WTC11 (cell line): Measurements from ENCODE around the gene DOC2A. TPM values are rescaled to one million over a fixed set of nuclear protein-coding genes. Genes with fewer than 3 reads are reported as not detected.

Experiments used
- ATAC-seq: fragments of 200-7000 bp; cut with Tn5 transposase; 2 replicates; pipeline ENCODE4 v1.10.0; 2021; ENCODE audit warnings: mild to moderate bottlenecking, moderate library complexity
- CTCF ChIA-PET: fragments of 300-600 bp; sonication (Branson Sonifier 250); formaldehyde crosslinking; loops from one replicate; lab custom pipeline; 2021; ENCODE audit warnings: antibody characterized with exemption; lab: Charles Lee
- POLR2A ChIA-PET: fragments of 350-600 bp; sonication (Branson Sonifier 250); formaldehyde crosslinking; loops from one replicate; lab custom pipeline; 2021; ENCODE audit warnings: antibody characterized with exemption; lab: Charles Lee
- DNase-seq: peaks from one replicate; pipeline ENCODE4 v3.0.0; 2021; ENCODE audit warnings: low spot score
- H3K27ac Mint-ChIP-seq: 2 replicates; pipeline ENCODE4 v1.8.0; 2021; ENCODE audit warnings: mixed read lengths
- H3K27me3 Mint-ChIP-seq: 2 replicates; pipeline ENCODE4 v1.8.0; 2021; ENCODE audit warnings: low read depth, mild to moderate bottlenecking, moderate library complexity, mixed read lengths
- H3K36me3 Mint-ChIP-seq: 2 replicates; pipeline ENCODE4 v1.8.0; 2021; ENCODE audit warnings: mixed read lengths
- H3K4me1 Mint-ChIP-seq: 2 replicates; pipeline ENCODE4 v1.8.0; 2022; ENCODE audit warnings: mixed read lengths
- H3K4me3 Mint-ChIP-seq: 2 replicates; pipeline ENCODE4 v1.8.0; 2021; ENCODE audit warnings: mild to moderate bottlenecking, moderate library complexity, mixed read lengths
- H3K9me3 Mint-ChIP-seq: 2 replicates; pipeline ENCODE4 v1.8.0; 2021; ENCODE audit warnings: mixed read lengths
- E2F4 ChIP-seq: sonication (generic); formaldehyde crosslinking; IDR thresholded peaks from 2 replicates; pipeline ENCODE4 v1.8.1; 2022; ENCODE audit warnings: low read depth, mild to moderate bottlenecking, moderate library complexity, missing genetic modification reagents, borderline replicate concordance
- FOXK1 ChIP-seq: sonication (generic); formaldehyde crosslinking; IDR thresholded peaks from 2 replicates; pipeline ENCODE4 v1.8.0; 2022; ENCODE audit warnings: mild to moderate bottlenecking, moderate library complexity, missing genetic modification reagents
- IRF2 ChIP-seq: sonication (generic); formaldehyde crosslinking; IDR thresholded peaks from 2 replicates; pipeline ENCODE4 v1.8.0; 2022; ENCODE audit warnings: low read depth, missing genetic modification reagents, borderline replicate concordance
- KAT7 ChIP-seq: sonication (generic); formaldehyde crosslinking; IDR thresholded peaks from 2 replicates; pipeline ENCODE4 v1.8.1; 2023; ENCODE audit warnings: missing genetic modification reagents, mild to moderate bottlenecking, borderline replicate concordance
- NFE2L1 ChIP-seq: sonication (generic); formaldehyde crosslinking; IDR thresholded peaks from 2 replicates; pipeline ENCODE4 v1.8.1; 2023; ENCODE audit warnings: missing genetic modification reagents
- NFYB ChIP-seq: sonication (generic); formaldehyde crosslinking; conservative IDR thresholded peaks from 2 replicates; pipeline ENCODE4 v1.8.0; 2022; ENCODE audit warnings: low read depth, missing genetic modification reagents
- NR2C2 ChIP-seq: sonication (generic); formaldehyde crosslinking; IDR thresholded peaks from 2 replicates; pipeline ENCODE4 v1.8.0; 2022; ENCODE audit warnings: mild to moderate bottlenecking, missing genetic modification reagents
- OVOL2 ChIP-seq: fragments of 250-450 bp; sonication (Bioruptor Pico); IDR thresholded peaks from 2 replicates; pipeline ENCODE4 v1.9.0; 2021; ENCODE audit warnings: mild to moderate bottlenecking, borderline replicate concordance
- PRRX2 ChIP-seq: fragments of 250-450 bp; sonication (Bioruptor Pico); IDR thresholded peaks from 2 replicates; pipeline ENCODE4 v1.8.0; 2021; ENCODE audit warnings: mild to moderate bottlenecking
- SP1 ChIP-seq: sonication (generic); formaldehyde crosslinking; conservative IDR thresholded peaks from 2 replicates; pipeline ENCODE4 v1.8.1; 2022; ENCODE audit warnings: missing genetic modification reagents
- STAT6 ChIP-seq: sonication (generic); formaldehyde crosslinking; conservative IDR thresholded peaks from 2 replicates; pipeline ENCODE4 v1.8.1; 2023; ENCODE audit warnings: mild to moderate bottlenecking, low read depth, missing genetic modification reagents, moderate library complexity
- USF1 ChIP-seq: sonication (generic); formaldehyde crosslinking; IDR thresholded peaks from 2 replicates; pipeline ENCODE4 v1.8.0; 2022; ENCODE audit warnings: mild to moderate bottlenecking, missing genetic modification reagents
- ZMAT4 ChIP-seq: fragments of 250-450 bp; sonication (Bioruptor Pico); IDR thresholded peaks from 2 replicates; pipeline ENCODE4 v1.9.0; 2021; ENCODE audit warnings: mild to moderate bottlenecking
- ZNF121 ChIP-seq: sonication (generic); formaldehyde crosslinking; IDR thresholded peaks from 2 replicates; pipeline ENCODE4 v1.8.0; 2023; ENCODE audit warnings: missing genetic modification reagents
- ZNF232 ChIP-seq: sonication (generic); formaldehyde crosslinking; IDR thresholded peaks from 2 replicates; pipeline ENCODE4 v1.8.0; 2022; ENCODE audit warnings: mild to moderate bottlenecking, missing genetic modification reagents
- ZNF263 ChIP-seq: sonication (generic); formaldehyde crosslinking; IDR thresholded peaks from 2 replicates; pipeline ENCODE4 v1.8.1; 2022; ENCODE audit warnings: low read depth, mild to moderate bottlenecking, moderate library complexity, missing genetic modification reagents
- ZNF317 ChIP-seq: sonication (generic); formaldehyde crosslinking; IDR thresholded peaks from 2 replicates; pipeline ENCODE4 v1.8.1; 2023; ENCODE audit warnings: low read depth, mild to moderate bottlenecking, moderate library complexity, missing genetic modification reagents, borderline replicate concordance
- ZNF416 ChIP-seq: fragments of 250-450 bp; sonication (Bioruptor Pico); IDR thresholded peaks from 2 replicates; pipeline ENCODE4 v1.9.0; 2021; ENCODE audit warnings: mild to moderate bottlenecking, inconsistent platforms
- total RNA-seq: library from RNA; stranded (reverse); gene quantifications from 3 replicates; pipeline ENCODE4 v1.2.3, GENCODE V29; 2021
- TF ChIP-seq, protein P1 (sequence below): sonication (generic); formaldehyde crosslinking; IDR thresholded peaks from 2 replicates; pipeline ENCODE4 v1.8.1; 2023; ENCODE audit warnings: mild to moderate bottlenecking, moderate library complexity, missing genetic modification reagents
- TF ChIP-seq, protein P2 (sequence below): sonication (generic); formaldehyde crosslinking; IDR thresholded peaks from 2 replicates; pipeline ENCODE4 v1.8.0; 2022; ENCODE audit warnings: mild to moderate bottlenecking, missing genetic modification reagents
- TF ChIP-seq, protein P3 (sequence below): sonication (generic); formaldehyde crosslinking; IDR thresholded peaks from 2 replicates; pipeline ENCODE4 v1.8.1; 2022; ENCODE audit warnings: mild to moderate bottlenecking, missing genetic modification reagents, moderate library complexity, borderline replicate concordance
- TF ChIP-seq, protein P4 (sequence below): sonication (generic); formaldehyde crosslinking; IDR thresholded peaks from 2 replicates; pipeline ENCODE4 v1.8.0; 2023; ENCODE audit warnings: missing genetic modification reagents

The DOC2A gene
- total RNA-seq, 1 experiment from 2014 or later, result 10.8 TPM

DNA sequence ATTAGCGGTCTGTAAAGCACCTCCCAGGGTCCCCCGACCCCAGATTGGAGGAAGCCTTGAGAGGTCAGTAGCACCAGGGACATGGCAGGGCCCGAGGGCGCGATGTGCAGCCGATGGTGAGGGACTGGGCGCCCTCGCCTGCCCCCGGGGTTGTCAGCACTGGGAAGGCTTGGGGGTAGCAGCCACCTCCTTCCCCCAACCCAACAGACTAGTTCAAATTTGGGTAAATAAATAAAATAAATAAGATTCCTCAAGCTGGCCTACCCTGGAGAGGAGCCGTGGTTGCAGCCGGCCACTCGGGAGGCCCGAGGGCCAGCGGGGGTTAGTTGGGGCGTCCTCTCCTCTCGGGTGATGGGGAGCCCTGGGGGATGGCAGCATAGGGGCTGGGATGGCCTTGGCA is 13.6 kb upstream of the DOC2A start (continued):
- no peak for TF ChIP-seq E2F4 (CRISPR knock-in tag)
- TF ChIP-seq ZMAT4 (CRISPR knock-in tag), result no peak
- TF ChIP-seq PRRX2 (CRISPR knock-in tag), result no peak
- no peak for TF ChIP-seq ZNF232 (CRISPR knock-in tag)
- TF ChIP-seq ZNF121 (CRISPR knock-in tag), result no peak
- TF ChIP-seq, protein P1, sequence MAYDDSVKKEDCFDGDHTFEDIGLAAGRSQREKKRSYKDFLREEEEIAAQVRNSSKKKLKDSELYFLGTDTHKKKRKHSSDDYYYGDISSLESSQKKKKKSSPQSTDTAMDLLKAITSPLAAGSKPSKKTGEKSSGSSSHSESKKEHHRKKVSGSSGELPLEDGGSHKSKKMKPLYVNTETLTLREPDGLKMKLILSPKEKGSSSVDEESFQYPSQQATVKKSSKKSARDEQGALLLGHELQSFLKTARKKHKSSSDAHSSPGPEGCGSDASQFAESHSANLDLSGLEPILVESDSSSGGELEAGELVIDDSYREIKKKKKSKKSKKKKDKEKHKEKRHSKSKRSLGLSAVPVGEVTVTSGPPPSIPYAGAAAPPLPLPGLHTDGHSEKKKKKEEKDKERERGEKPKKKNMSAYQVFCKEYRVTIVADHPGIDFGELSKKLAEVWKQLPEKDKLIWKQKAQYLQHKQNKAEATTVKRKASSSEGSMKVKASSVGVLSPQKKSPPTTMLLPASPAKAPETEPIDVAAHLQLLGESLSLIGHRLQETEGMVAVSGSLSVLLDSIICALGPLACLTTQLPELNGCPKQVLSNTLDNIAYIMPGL (CRISPR knock-in tag), result no peak
- TF ChIP-seq SP1 (CRISPR knock-in tag), result no peak
- TF ChIP-seq, protein P2, sequence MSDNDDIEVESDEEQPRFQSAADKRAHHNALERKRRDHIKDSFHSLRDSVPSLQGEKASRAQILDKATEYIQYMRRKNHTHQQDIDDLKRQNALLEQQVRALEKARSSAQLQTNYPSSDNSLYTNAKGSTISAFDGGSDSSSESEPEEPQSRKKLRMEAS (CRISPR knock-in tag), result no peak
- TF ChIP-seq USF1, result no peak

GRCh38 chr16:30023586-30023985 is 12.8 kb upstream of the DOC2A start:
- no peaks in the 10 kb centered on the region for H3K36me3 Mint-ChIP-seq
- no peaks in the 10 kb centered on the region for H3K27me3 Mint-ChIP-seq
- no peak overlapping the region for H3K4me3 Mint-ChIP-seq
- peaks cover 12% of the 10 kb centered on the region for H3K4me1 Mint-ChIP-seq
- ATAC-seq (no peak), DNase-seq (no peak)
- H3K9me3 Mint-ChIP-seq, result no peaks in the 10 kb centered on the region
- H3K27ac Mint-ChIP-seq, result no peak overlapping the region
- TF ChIP-seq, protein P2 (CRISPR knock-in tag), result no peak
- no peak for TF ChIP-seq ZNF317
- no peak for TF ChIP-seq NFYB (CRISPR knock-in tag)
- TF ChIP-seq OVOL2 (CRISPR knock-in tag), result no peak
- no peak for TF ChIP-seq FOXK1 (CRISPR knock-in tag)
- TF ChIP-seq, protein P1 (CRISPR knock-in tag), result no peak
- no peak for TF ChIP-seq PRRX2 (CRISPR knock-in tag)
- TF ChIP-seq STAT6 (CRISPR knock-in tag), result no peak
- TF ChIP-seq, protein P3, sequence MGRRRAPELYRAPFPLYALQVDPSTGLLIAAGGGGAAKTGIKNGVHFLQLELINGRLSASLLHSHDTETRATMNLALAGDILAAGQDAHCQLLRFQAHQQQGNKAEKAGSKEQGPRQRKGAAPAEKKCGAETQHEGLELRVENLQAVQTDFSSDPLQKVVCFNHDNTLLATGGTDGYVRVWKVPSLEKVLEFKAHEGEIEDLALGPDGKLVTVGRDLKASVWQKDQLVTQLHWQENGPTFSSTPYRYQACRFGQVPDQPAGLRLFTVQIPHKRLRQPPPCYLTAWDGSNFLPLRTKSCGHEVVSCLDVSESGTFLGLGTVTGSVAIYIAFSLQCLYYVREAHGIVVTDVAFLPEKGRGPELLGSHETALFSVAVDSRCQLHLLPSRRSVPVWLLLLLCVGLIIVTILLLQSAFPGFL (CRISPR knock-in tag), result no peak
- TF ChIP-seq KAT7 (CRISPR knock-in tag), result no peak
- no peak for TF ChIP-seq NFE2L1
- TF ChIP-seq, protein P4, sequence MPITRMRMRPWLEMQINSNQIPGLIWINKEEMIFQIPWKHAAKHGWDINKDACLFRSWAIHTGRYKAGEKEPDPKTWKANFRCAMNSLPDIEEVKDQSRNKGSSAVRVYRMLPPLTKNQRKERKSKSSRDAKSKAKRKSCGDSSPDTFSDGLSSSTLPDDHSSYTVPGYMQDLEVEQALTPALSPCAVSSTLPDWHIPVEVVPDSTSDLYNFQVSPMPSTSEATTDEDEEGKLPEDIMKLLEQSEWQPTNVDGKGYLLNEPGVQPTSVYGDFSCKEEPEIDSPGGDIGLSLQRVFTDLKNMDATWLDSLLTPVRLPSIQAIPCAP (CRISPR knock-in tag), result no peak
- TF ChIP-seq ZNF121 (CRISPR knock-in tag), result no peak
- no peak for TF ChIP-seq IRF2 (CRISPR knock-in tag)
- TF ChIP-seq NR2C2 (CRISPR knock-in tag), result no peak
- no peak for TF ChIP-seq ZNF263 (CRISPR knock-in tag)
- TF ChIP-seq ZNF416 (CRISPR knock-in tag), result no peak
- ChIA-PET POLR2A (interaction anchor here (0.6 kb wide), 1 partner anchor 8 kb away, joined by 3 read pairs; no protein-coding TSS in a partner anchor), CTCF (interaction anchor here (1.2 to 2.3 kb wide), 3 partner anchors 8 to 175 kb away, joined by 6 to 17 read pairs (median 6); partner anchors contain the start of gene TLCD3B)
